NCI-H510A treated with DMSO at 0.1 percent for 48 hours (cell line): ENCODE data around the gene CNDP1.
A peak's percentile ranks its signal among the peaks of the same experiment; 100 is the strongest.

Experiments used
- DNase-seq: peaks from one replicate; lab custom pipeline; 2025; lab: John Stamatoyannopoulos, UW

CNDP1 gene

DNA sequence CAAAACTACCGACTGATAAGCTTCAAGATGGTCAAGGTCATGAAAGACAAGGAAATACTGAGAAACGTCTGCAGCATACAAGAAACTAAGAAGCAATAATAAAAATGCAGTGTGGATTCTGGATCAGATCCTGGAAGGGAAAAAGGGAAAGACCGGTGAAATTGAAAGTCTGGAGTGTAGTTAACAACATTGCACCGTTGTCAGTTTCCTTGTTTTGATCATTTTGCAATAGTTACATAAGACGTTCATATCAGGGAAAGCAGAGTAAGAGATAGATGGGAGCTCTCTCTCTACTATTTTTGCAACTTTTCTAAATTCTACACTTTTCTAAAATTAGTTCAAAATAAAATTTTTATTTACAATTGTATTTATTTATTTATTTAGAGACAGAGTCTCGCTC is 48.3 kb downstream of the CNDP1 start:
- no peak for DNase-seq

DNA sequence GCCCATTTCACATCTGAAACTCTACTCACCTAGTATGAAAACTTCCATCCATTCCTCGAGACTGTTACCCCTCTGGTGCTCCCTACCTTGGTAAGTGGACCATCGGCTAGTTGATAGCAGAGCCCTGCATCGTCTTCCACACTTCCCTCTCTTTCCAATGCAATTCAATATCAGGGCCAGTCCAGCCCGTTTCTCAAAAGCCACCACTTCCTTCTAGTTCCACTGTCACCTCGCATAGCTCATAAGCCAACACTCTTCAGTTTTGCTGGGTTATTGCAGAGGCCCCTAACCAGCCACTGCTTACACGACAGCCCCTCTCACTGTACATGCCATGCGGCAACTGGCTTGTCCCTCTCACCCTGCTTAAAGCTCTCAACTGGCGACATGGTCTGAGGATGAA is 53.1 kb downstream of the CNDP1 start:
- no peak for DNase-seq

DNA sequence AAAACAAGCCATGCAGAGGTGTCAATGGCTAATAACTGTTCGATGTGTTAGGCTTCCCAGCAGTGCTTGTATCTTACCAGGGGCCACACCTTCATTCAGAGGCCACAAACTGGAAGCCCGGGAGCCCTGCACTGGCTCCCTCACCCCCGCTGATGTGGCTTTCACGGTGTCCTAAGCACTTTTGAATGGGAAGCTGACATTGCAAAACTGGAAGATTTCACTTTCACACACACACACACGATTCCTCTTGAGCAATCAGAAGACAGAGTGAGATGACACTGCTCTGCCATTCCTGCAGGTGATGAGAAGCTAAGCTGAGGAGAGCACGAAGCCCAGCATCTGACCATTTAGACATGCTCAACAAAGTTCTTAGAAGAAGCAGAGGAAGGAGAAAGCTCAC is 54.7 kb downstream of the CNDP1 start:
- DNase-seq: no peak

DNA sequence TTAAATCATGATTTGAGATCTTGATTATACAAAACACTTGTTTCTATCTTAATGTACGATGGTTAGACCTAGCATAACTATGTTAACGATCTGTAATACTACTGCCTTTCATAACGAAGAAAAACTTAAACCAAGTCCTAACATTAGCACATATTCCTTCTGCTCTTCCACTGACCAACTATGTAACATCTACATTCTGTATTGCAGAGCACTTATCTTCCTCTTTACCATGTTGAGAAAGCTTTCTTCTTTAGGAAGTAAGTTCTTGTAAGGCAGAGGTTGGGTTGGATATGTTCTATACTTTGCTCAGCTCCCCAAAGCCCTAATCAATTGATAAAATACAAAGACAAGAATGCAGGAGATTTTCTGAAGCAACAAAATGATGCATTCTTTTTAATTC is 55.5 kb downstream of the CNDP1 start:
- DNase-seq: no peak

DNA sequence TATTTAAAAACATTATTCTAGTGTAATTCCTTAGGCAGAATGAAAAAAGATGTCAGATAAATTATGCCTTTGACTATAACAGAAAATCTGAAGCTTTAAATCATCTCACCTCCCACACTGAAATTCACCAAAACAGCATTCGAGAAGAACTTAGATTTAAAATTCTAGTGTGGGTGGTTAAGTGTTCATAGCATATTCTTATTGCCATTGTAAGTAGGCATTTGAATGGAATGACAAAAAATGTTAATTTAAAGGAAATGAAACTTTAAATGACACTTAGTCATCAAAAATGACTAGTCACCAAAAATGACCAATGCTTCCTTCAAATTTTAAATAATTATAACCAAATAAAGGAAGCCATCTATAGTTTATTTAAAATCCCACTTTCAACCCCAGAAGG is 56.4 kb downstream of the CNDP1 start:
- no peak for DNase-seq

DNA sequence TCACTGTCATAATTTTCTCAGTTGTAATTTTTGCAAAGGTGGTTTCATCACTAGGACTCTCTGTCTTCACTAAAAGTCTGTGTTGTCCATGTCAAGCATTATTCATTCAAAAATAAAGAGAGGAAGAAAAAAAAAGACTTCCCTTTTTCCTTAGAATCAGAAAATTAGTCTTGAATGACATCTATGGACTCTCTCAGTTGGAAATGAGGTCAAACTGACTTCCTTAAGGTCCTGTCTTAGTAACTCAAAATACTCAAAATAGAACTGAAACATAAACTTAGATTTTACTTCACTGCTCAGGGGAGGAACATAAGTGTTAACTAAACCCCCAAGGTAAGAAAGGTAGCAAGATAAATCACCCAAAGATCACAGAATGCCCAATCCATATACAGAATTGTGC is 61.1 kb downstream of the CNDP1 start:
- DNase-seq: no peak

DNA sequence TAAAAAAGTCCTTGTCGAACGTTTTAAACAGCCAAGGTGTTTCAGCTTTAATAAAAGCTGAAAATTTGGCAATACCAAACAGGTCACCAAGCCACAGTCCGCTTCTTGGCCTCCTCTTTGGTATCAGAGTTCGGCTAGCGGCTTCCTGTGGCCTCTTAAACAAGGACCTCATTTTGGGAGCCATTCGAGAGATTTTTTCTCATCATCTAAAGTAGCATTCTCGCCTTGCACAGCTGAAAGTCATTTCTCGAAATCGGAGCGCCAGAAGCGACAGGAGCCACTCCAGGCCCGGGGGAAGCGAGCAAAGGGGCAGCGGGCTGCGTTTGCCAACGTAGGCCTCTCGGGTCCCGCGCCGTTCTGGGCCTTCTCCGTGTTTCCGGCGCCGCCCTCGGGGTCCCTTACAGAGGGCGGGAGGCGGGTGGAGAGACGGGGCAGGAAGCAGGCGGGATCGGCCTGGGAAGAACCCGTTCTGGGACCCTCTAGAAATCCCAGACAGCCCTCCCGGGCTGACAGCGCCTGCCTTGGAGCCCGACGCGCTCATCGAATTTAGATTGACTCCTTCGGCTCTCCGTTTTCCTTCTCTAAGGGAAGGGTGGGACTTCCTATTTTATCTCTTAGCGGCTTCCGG is 62.8 kb downstream of the CNDP1 start:
- DNase-seq: peak; percentile 99

DNA sequence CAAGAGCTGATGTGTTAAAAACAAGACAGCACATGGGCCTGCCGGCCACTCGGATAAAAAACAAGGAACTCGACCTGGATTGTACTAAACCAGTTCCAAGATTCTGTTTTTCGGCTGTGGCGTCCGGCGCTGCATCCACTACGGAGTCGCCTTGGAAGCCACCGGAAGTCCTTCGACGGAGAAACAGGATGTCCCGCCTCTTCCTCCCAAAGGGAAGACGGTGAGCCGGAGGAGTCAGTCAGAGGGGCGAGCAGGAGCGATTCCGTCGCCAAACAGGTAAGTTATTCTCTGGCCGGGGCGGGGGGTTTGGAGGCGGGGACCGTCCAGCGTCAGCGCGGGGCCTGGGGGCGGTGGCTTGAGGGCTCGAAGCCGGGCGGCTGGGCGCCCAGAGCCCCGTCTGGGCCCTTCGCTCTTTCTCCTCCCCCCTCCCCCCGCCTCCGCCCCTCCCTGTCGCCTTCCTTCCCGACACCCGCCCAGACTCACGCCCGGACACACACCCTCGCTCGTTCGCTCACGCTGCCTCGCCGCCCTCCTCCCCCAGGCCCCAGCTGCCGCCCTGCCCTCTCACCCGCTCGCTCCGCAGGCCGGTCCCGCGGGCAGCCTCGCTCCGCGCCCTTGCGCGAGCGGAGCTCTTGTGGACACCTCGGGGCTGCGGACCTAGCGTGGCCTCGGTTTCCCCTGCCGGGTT is 63.5 kb downstream of the CNDP1 start, which contains the start of gene ZNF407:
ZNF407 (plus strand) TSS at position 209 of the 688 bp plus-strand sequence. CDS start 33,150 bp downstream, outside the sequence.
- DNase-seq: peak; percentile 99

DNA sequence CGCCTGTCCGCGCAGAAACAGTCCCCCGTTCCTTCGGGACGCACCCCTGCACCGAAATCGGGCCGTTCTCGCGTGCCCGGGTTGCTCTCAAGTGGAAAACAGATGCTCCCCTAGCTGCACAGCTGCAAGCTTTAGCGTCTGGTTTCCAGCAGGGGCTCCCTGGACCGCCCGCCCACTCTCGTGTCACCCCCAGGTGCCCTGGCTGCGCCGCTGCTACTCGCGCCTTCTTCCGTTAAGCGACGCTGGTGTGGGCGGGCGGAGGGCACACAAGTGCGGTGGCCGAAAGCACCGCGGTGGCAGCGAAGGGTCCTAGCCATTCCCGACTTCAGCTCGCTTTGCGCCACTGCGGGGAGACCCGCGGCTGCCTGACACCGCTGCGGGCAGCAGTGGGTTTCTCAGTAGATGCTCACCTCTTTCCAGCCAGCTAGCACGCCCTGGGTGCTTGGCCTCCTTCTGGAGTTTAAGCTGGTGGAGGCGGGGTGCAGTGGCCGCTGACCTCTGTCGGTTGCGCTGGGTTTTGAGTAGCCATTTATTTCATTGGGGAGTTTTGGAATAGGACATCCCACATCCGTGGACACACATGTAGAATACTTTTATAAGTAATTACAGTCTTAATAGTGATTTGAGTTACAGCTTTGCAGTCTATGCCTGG is 64.2 kb downstream of the CNDP1 start:
- peak; percentile 95 for DNase-seq

DNA sequence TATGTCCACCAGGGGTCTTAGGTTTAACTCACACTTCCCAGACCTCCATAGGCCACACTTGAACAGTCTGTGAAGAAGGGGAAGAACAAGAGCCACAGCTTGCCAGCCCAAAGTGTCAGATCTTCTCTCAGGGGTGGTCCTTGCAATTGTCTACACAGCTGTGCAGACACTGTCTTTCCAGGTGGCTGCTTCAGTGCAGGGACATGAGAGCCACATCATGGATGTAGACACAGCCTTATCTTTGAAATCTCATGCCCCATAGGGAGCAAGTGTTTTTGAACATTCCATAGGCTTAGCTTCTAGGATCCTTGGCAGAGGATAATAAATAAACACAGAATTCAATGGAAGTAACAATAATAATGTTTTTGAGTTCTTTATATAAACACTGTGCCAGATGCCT is 70.1 kb downstream of the CNDP1 start:
- no peak for DNase-seq

DNA sequence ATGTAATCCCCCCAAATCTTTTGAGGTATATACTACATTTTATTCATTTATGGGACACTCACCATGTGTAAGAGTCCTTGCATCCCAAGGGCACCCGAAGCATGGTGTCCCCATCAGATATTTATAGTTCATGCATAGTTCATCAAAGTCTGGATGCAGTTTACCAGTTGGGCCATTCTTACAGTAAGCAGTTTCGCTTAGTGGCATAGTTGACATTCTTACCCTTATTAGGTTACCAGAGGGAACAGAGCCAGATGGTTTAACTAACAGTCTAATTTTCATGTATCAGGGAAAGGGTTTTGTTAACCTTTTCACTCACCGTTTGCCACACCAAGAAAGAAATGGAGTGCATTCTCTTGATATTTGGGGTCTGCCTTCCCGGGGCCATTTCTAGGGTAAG is 70.5 kb downstream of the CNDP1 start:
- DNase-seq: no peak

DNA sequence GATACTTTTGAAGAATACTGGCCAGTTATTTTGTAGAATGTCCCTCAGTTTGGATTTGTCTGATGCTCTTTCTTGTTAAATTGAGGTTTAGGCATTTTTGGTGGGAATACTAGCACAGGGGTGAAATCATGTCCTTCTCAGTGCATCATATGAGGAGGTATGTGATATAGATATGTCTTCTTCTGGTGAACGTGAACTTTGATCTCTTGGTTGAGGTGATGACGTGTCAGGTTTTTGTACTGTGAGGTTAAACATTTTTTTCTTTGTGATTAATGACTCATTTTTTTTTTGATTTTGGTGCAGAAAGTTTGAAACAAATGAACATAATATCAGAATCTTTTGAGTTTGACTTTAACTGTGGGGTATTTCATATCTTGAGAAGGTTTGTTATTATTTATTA is 74.4 kb downstream of the CNDP1 start:
- no peak for DNase-seq

DNA sequence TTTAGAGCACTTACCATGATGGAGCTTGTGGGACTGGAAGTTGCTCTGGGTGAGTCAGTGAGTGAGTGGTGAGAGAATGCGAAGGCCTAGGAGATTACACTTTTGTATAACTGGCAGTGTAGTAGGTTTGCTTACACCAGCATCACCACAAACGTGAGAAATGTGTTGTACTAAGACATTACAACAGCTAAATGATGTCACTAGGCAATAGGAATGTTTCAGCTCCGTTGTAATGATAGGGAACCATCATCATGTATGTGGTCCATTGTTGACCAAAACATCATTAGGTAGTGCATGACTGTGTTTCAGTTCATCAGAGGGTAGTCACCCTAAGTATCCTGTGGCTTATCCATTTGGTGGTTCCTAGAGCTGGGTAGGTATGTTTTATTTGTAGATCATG is 75.2 kb downstream of the CNDP1 start:
- DNase-seq: no peak

DNA sequence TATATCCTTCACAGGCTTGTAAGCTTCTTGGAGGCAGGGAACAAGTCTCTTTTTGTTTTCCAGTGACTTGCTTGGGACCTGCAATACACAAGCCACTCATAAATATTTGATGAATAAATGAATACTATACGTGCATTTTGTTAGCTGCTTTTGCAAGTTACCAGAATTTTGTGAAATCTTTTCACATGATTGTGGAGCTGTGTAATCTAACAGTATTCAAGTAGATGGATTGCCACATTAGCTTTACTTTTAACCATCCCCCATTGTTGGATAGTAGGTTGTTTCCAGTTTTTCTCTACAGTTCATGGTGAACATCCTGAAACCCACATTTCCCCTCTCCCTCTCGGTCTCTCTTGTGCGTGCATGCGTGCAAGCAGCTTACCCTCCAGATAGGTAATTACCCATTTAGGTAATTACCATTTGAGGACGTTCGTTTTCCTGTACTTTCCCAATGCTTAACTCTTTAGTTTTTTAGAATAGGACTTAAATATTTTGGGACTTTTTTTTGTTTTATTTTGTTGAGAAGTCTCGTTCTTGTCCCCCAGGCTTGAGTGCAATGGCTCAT is 75.8 kb downstream of the CNDP1 start:
- no peak for DNase-seq

DNA sequence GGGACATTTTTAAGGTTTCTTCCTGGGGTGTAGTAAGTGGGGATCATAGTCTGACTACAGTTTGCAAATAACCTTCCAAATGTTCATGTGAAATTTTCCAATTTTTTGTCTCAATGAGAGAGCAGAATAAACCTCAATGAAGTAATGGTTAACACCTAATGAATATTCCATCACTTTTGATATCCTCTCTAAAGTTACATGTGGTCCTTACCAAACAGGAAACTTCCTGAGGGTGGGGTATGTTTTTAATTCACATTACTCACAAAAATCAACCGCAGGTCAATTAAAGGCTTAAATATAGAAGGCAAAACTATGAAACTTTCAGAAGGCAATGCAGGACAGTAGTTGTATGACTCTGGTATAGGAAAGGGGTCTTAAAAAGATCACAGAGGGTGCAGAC is 76.6 kb downstream of the CNDP1 start:
- no peak for DNase-seq

DNA sequence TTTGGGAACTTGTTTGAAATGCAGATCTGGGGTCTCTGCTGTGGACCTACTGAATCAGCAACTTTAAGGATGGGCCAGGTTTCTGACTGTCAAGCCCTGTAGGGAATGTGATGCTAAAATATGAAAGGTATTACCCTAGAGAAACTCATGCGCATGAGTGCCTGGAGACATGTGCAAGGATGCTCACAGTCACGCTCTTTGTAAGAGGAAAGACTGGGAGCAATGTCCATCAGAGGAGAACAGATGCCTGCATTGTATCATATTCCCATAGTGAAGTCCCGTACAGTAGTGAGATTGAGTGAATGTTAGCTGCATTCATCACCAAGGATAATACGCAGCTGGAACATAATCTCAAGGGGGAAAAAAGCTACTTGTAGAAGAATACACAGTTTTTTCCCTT is 77.5 kb downstream of the CNDP1 start:
- no peak for DNase-seq

DNA sequence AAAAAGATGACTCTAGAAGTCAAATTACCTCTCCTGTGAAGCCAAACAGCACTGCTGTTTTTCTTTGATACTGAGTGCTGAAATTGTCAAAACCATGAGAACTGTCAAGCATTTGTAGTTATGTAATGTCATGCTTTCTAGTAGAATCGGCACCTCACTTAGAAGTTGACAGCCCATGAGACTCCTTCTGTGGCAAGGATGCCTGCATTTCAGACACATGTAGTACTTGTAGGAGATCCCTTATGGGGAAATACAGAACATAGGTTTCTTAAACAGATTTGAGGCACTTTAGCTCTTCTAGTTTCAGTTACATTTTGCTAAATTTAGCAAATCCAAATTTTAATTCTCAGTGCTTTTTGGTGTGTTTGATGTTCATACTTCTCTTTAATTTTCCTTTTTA is 79.1 kb downstream of the CNDP1 start:
- DNase-seq: no peak

DNA sequence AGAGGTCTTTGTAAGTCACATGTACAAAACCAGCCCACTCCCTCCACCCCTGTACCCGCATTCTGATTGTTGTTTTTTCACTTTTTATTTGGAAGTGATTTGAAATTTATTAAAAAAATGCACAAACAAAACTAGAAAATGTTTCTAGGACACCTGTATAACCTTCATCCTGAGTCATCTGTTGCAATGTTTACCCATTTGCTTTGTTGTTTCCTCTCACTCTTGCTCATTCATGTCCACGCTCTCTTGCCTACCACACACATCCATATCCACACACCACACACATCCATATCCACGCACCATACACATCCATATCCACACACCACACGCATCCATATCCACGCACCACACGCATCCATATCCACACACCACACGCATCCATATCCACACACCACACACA is 82.2 kb downstream of the CNDP1 start:
- DNase-seq: no peak

DNA sequence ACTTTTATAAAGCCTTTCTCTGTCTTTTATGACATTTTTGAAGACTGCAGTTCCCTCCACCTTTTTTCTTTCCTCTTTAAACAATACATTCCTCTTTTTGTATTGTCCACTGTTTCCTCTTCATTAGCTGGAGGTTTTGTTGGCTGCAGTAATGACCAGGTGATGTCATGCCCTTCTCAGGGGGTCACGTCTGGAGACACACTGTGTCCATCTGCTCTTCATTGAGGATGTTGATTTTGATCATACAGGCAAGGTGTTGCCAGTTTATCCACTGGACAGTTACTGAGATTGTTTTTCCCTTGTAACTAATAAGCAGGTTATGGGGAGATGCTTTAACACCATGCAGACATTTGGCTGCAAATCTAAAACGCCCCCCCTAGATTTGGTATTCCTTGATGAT is 83.2 kb downstream of the CNDP1 start:
- DNase-seq: no peak

DNA sequence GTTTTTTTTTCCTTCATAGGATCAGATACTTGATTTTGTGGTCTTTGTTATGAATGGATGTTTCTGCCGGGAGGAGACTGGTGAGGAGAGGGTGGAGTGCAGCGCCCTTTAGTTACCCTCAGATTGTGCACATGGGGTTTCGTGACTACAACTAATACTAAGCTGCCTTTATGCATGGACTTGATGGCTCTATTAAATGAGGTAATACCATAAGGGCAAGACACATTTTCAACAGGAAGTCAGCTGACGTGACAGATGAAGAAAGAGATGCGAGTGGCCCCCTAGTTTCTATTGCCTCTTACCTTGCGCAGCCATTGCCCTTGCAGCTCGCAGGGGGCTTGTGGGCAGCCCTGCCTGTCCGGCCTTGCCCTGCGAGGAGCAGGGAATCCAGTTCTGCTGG is 87.8 kb downstream of the CNDP1 start:
- no peak for DNase-seq

DNA sequence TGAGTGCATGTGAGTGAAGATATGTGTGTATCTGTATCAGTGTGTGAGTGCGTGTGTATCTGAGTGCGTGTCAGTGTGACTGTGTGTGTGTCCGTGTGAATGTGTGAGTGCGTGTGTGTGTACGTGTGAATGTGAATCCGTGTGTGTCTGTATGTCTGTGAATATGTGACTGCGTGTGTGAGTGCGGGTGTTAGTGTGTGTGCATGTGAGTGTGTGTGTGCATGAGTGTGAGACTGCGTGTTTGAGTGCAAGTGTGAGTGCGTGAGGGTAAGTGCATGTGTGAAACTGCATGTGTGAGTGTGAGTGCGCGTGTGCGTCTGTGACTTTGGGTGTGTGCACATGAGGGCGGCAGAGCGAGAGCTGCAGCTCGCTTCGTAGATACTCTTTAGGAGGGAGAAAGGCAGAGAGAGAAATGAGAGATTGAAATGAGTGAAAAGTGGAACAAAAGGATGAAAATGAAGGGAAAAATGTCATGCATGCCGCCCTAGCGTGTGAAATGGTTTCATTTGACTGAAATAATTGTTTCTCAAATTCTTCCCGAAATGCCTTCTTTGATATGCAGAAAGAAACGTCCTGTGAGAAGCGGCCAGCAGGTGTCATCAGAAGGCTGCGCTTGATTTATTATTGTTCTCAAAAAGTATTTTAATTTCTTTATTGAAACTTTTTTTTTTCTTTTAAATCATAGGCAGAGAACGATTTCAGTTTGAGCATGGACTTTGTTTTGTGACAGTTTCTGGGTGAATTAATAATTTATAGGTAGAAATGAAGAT is 88.9 kb downstream of the CNDP1 start:
- DNase-seq: peak; percentile 56

DNA sequence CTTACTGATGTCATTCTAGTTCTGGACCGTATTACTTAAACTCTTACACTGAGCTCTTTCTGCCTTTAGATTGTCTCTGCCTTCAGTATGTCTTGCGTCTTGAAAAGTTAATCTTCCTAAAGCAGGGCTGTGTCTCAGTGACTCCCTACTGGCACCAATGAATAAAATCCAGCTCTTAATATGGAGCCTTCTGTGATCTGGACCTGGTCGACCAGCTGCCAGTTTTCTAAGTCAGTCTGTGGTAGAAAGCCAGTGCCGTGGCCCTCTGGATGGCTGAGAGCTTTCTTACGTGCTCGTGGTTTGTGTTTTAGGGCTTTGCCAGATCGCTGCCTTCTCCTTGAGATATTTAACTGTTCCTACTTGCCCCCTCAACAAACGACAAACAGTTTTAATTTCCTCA is 90.2 kb downstream of the CNDP1 start:
- DNase-seq: no peak
